Dermis blood vessel endothelial cell (primary cell): Measurements from ENCODE around the gene PLCG1. TPM values are rescaled to one million over a fixed set of nuclear protein-coding genes. Genes with fewer than 3 reads are reported as not detected.
"Not testable (repeated sequence)": the region's sequence is repeated elsewhere in the genome, so short reads cannot be mapped to it uniquely, and the experiment has no call there.

Experiments used
- DNase-seq: peaks from one replicate; pipeline ENCODE4 v3.0.0; 2010
- total RNA-seq: library from RNA; depleted of rRNA; stranded (reverse); fragments of >200 nt; gene quantifications from 2 replicates; pipeline ENCODE4 v1.2.3, GENCODE V29; 2014

Gene PLCG1
- total RNA-seq, 1 donor from 2014 or later, result 188 TPM

DNA sequence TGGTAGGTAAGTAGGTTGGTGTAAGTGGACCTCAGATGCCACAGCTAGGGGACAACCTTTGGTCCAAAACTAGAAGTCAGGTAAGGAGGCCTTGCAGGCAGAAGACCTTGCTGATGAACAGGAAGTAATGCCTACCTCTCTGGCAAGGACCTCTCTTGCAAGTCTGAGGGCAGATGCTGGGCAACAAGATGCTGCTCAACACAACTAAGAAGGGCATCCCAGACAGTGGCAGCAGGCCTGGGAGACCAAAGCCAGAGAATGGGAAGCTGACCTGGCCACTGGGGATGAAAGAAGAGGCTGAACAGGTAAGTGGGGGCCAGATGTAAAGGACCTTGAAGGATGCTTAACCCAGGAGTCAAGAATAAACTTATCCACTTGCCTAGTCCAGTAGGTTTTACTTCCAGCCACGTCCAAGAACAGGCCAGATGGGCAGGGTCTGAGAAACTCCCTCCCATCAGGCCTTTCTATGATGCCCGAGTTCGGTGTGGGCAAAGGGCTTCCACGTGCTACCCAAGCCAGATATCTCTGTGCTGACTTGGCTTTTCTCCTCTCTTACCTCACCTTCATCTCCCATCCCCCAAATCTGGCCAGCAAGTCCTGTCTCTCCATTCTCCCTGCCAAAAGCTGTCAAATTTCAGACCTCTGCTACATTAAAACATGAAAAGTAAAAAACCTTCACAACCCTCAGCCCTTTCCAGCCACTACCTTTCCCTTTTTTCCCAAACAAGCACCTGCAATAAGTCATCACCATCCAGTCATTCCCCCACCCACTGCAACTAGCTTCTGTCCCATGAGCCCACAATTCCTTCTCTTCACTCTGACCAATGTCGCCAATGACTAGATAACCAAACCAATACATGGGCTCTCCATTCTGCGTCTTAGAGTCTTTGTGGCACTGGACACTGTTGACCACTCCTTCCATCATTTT is 11.5 kb upstream of the PLCG1 start:
- DNase-seq, result no peak

- no peak for DNase-seq
Measured at GRCh38 chr20:41126719-41127118, 10.6 kb upstream of the PLCG1 start.

DNA sequence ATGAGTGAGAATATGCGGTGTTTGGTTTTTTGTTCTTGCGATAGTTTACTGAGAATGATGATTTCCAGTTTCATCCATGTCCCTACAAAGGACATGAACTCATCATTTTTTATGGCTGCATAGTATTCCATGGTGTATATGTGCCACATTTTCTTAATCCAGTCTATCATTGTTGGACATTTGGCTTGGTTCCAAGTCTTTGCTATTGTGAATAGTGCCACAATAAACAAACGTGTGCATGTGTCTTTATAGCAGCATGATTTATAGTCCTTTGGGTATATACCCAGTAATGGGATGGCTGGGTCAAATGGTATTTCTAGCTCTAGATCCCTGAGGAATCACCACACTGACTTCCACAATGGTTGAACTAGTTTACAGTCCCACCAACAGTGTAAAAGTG is 9.0 kb upstream of the PLCG1 start:
- not testable (repeated sequence) for DNase-seq

DNA sequence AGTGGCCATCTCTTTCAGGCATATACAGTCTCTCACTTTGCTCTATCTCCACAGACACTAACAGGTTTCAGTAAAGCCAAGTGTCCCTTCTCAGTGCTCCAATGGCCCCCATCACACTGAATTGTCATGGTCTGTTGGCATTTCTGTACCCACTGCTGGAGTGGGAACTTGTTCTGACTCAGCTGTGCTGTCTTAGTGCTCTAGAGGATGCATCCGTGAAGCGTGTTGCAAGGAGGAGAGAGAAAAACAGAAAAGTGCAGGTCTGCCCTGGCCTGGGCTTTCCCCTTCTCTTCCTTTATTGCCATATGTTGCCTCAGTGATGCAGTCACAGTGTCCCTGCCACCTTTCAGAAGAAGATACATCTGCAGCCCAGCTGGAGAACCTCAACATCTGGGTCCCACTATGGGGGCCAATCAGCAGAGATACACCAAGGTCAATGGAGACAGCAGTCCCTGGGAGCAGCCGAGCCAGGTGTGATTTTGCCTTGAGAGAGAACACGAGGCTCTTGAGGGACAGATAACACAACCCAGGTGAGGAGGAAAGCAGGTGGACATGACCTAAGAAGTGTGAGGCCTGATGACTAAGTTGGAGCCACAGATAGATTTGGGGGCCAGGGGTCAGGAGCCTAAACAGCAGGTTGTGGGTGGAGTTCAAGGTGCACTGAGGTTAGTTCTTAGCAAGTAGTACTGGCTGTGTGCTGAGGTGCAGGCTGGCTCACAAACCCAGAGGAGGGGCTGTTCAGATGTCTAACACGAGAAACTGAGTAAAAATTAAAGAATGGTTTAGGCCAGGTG is 5.6 kb upstream of the PLCG1 start:
- no peak for DNase-seq

DNA sequence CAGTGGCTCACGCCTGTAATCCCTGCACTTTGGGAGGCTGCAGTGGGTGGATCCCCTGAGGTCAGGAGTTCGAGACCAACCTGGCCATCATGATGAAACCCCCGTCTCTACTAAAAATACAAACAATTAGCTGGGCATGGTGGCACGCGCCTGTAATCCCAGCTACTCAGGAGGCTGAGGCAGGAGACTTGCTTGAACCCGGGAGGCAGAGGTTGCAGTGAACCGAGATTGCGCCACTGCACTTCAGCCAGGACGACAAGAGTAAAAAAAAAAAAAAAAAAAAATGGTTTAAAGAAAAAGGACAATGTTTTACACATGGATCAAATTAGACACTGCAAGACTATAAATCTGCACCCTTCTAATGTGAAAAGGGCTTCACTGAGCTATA is 5.0 kb upstream of the PLCG1 start:
- DNase-seq, result not testable (repeated sequence)

- no peak for DNase-seq
Measured at GRCh38 chr20:41133709-41134361, 3.5 kb upstream of the PLCG1 start.

DNA sequence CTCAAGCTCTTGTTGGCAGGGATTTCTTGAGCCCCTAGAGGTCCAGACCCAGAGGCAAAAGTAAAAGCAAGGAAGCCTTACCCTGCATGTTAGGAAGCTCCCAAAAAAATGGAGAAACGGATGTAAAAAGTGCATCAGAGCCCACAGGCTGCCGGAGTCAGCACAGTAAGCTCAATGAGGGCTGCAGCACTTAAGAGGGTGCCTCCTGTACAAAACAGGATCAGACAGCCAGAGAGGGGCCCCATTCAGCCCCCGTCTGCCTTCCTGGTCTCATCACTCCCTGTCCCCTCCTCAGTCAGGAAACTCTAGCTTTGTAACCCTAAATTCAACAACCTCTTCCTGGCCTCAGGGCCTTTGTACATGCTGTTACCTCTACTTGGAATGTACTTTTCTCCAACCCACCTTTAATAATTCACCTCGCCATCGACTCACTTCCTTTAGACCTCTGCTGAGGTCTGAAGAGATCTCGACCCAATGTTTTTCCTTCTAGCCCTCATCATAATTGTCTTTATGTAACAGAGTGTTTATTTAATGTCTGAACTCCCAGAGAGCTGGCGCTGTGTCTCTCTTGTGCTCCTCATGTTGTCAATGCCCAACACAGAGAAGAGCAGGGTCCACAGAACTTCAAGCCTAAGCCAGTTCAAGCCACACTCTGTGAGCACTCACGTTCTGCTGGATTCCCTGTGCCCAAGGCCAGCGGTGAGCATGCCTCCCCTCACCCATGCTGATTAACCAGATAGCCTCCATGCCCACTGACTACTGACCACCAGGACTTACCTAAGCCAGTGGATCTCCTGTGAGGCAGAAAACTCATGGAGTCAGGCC is 2.8 kb upstream of the PLCG1 start:
- no peak for DNase-seq

GRCh38 chr20:41135187-41135887 is 2.0 kb upstream of the PLCG1 start:
- DNase-seq, result peak; percentile 79

GRCh38 chr20:41135888-41136679 is 1.3 kb upstream of the PLCG1 start:
- DNase-seq, result no peak

DNA sequence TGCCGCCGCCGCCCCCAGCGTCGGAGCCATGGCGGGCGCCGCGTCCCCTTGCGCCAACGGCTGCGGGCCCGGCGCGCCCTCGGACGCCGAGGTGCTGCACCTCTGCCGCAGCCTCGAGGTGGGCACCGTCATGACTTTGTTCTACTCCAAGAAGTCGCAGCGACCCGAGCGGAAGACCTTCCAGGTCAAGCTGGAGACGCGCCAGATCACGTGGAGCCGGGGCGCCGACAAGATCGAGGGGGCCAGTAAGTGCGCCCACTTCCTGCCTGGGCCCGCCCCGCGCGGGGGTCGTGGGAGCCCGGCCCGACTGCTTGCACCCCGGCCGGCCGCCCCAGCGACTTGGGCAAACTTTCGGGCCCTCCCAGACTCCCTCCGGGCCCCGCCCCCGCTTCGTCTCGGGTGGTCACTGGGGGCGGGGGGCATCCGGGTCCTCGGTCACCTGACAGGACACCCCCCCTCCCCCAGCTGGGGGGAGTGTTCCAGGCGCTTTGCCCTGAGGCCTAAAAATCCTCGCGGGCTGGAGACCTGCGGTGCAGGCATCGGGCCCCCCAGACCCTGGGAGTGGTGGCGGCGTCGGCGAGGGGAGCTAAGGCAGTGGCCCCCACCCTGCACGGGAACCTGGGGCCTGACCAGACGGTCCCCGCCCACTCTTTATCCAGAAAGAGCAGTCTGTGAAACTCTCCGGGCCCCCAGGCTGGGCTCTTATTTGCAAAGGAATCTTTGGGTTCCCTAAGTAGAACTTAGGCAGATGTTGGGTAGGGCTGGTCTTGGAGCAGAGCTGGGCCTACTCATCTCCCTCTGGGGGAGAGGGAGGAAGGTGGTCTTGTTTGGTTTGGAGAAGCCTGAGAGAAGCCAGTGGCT is 501 bp downstream of the PLCG1 start:
- DNase-seq, result peak; percentile 86

- DNase-seq, result peak; percentile 48
Measured at GRCh38 chr20:41138475-41139226, 1.3 kb downstream of the PLCG1 start.

GRCh38 chr20:41139227-41140093 is 2.1 kb downstream of the PLCG1 start:
- DNase-seq, result no peak

- DNase-seq, result no peak
Measured at GRCh38 chr20:41140226-41141133, 3.1 kb downstream of the PLCG1 start.

GRCh38 chr20:41141153-41141815 is 3.9 kb downstream of the PLCG1 start:
- peak; percentile 92 for DNase-seq

GRCh38 chr20:41142245-41142644 is 4.9 kb downstream of the PLCG1 start:
- DNase-seq, result no peak

DNA sequence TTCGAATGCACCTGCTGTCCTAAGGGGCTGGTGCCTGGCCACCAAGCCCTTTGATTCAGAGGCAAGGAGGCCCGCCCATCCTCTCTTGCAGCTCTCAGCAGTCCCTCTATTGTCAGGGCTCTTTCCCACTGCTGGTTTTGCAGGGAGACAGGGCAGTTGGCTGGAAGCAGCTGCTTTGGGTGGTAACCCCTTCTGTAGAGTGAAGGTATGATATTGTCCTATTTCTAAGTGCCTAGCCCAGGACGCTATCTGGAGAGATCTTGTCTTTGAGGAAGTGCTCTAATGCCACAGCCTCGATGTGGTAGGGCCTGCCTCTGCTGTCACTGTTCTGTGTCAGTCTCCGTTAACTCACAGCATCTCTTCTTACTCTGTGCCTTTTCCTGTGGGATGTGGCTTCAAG is 5.6 kb downstream of the PLCG1 start:
- no peak for DNase-seq
